H1 (cell line): Measurements from ENCODE around the gene TMEM114.

Source experiments
- CEBPB ChIP-seq: IDR thresholded peaks from 2 replicates; pipeline ENCODE4 v1.6.1; 2012; ENCODE audit warnings: low read depth, low read length
- CTCF ChIP-seq, 3 experiments: IDR thresholded peaks; 1 replicate in 2 of 3; 2 replicates in 1 of 3; pipeline versions ENCODE4 v1.5.1 to v1.6.1; 2011; ENCODE audit warnings: low read length in 3 of 3, mild to moderate bottlenecking in 3 of 3, inconsistent platforms in 2 of 3, low read depth in 1 of 3, moderate library complexity in 1 of 3; ENCODE audit not compliant: insufficient read depth in 1 of 3; ENCODE audit errors: control extremely low read depth in 1 of 3
- JUN ChIP-seq: IDR thresholded peaks from 2 replicates; pipeline ENCODE4 v1.6.1; 2011; ENCODE audit warnings: low read depth, mild to moderate bottlenecking, improper control_type of control experiment, low read length
- POLR2AphosphoS5 ChIP-seq: IDR thresholded peaks from 2 replicates; pipeline ENCODE4 v1.6.1; 2011; ENCODE audit warnings: low read depth, low read length
- SUZ12 ChIP-seq: fragments of 200-600 bp; sonication (generic); IDR thresholded peaks from 2 replicates; pipeline ENCODE4 v1.6.1; 2012; ENCODE audit warnings: mild to moderate bottlenecking, inconsistent platforms, low read length, moderate library complexity, mixed read lengths
- TAF1 ChIP-seq: IDR thresholded peaks from 2 replicates; pipeline ENCODE4 v1.6.1; 2011; ENCODE audit warnings: mild to moderate bottlenecking, low read depth, low read length
- YY1 ChIP-seq: IDR thresholded peaks from 2 replicates; pipeline ENCODE4 v1.6.1; 2011; ENCODE audit warnings: low read depth, mild to moderate bottlenecking, low read length

- TF ChIP-seq POLR2AphosphoS5: no peak
- TF ChIP-seq CTCF (IDR thresholded peaks at IDR 0.05; ENCODE audit: control extremely low read depth in 1 of 3, insufficient read depth in 1 of 3, low read depth in 1 of 3, low read length in 3 of 3): no peak
- no peak for TF ChIP-seq SUZ12
- TF ChIP-seq JUN: no peak
- no peak for TF ChIP-seq TAF1
- no peak for TF ChIP-seq CEBPB
- TF ChIP-seq YY1: no peak
These were observed 24.2 kb upstream of the TMEM114 start for GRCh38 chr16:8614435-8615029.
